Measurements from ENCODE around the gene ABCB6.
A peak's percentile ranks its signal among the peaks of the same experiment; 100 is the strongest.

The ABCB6 gene

GRCh38 chr2:219184121-219184520, 34.6 kb downstream of the ABCB6 start:
- no peak for DNase-seq (ENCODE audit: low read depth)

GRCh38 chr2:219183151-219183772, 35.5 kb downstream of the ABCB6 start:
- no peak for DNase-seq (ENCODE audit: low read depth)

- DNase-seq (ENCODE audit: low read depth) = no peak
These were observed 36.2 kb downstream of the ABCB6 start for GRCh38 chr2:219182331-219183150.

- no peak for DNase-seq (ENCODE audit: low read depth)
These were observed 37.2 kb downstream of the ABCB6 start for GRCh38 chr2:219181531-219181930.

GRCh38 chr2:219180961-219181360, 37.8 kb downstream of the ABCB6 start:
- DNase-seq (ENCODE audit: low read depth) = no peak

GRCh38 chr2:219179601-219180465, 38.9 kb downstream of the ABCB6 start:
- no peak for DNase-seq (ENCODE audit: low read depth)

DNA sequence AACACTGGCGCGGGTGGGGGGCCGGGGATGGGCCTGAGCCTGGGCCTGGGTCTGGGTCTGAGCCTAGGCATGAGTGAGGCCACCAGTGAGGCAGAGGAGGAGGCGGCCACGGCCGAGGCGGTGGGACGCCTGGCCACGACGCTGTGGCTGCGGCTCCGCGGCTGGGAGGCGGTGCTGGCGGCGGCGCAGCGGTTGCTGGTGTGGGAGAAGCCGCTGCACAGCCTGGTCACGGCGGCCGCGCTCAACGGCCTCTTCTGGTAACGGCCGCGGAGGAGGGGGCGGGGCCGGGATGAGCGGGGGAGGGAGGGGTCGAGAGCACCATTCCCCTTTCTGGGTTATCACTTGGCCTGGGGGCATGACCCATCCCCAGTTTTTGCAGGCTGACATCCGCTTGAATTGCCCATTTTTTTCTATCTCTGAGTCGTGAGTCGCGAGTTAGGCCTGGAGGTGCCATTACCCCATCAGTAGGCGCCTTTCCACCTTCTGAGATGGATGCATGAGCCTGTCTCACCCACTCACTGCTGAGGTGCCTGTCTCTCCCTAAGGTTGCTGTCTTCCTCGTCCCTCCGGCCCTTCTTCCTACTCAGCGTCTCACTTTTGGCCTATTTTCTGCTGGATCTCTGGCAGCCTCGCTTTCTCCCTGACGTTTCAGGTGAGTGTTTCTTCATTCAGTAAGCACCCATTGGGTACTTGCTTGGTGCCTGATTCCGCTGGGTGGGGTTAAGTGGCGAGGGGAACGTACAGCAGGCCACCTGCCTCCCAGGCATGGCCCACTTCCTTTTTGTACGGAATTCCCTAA, 40.2 kb downstream of the ABCB6 start:
- DNase-seq (ENCODE audit: low read depth) = peak; percentile 11

- peak; percentile 64 for DNase-seq (ENCODE audit: low read depth)
These were observed 41.0 kb downstream of the ABCB6 start, which contains the start of gene RETREG2 for GRCh38 chr2:219177552-219178376. Gene RETREG2, plus strand, starts transcription at chr2:219178275. Its CDS starts 78 bp downstream, at chr2:219178353.

GRCh38 chr2:219176818-219177551, 41.8 kb downstream of the ABCB6 start, which contains the start of gene CNPPD1:
Gene CNPPD1, minus strand, starts transcription at chr2:219176925. Its CDS starts 97 bp downstream, at chr2:219176828.
- peak; percentile 80 for DNase-seq (ENCODE audit: low read depth)

- DNase-seq (ENCODE audit: low read depth) = no peak
These were observed 42.6 kb downstream of the ABCB6 start for GRCh38 chr2:219175928-219176817.

- DNase-seq (ENCODE audit: low read depth) = no peak
These were observed 43.3 kb downstream of the ABCB6 start for GRCh38 chr2:219175486-219175885.

DNA sequence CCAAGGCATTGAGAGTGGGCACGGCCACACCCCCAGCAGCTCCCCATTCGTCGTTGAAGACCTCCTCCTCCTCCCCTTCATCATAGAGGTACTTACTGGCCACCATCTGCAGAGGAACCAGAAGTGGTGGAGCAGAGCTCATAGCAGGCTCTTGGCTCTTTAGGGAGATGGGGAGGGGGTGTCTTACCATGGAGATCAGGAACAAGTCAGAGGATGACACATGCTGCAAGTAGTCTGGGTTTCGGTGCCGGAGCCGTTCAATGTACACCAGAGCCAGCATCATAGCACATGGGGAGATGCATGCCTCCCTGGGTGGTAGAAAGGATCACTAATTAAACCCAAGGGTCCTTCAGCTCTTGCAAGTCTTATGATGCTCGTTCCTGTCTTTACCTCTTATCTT, 44.0 kb downstream of the ABCB6 start:
- DNase-seq (ENCODE audit: low read depth) = no peak

DNA sequence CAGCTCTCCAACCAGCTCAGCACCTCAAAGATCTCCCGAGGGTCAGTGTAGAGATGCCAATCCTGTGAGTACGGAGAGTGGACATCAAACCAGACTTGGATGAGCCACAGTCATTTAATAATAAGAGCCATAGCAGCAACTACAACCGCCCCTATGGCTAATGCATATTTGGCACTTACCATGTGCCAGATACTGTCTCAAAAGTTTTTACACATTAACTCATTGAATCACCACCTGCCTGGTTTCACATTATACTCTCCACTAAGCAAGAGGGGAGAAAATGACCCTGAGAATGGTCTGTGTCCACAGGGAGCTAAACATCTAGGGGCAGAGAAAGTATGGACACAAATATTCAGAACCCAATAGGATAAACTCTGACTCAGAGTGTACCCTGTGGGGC, 44.6 kb downstream of the ABCB6 start:
- DNase-seq (ENCODE audit: low read depth) = no peak

GRCh38 chr2:219173176-219173575, 45.6 kb downstream of the ABCB6 start:
- no peak for DNase-seq (ENCODE audit: low read depth)

DNA sequence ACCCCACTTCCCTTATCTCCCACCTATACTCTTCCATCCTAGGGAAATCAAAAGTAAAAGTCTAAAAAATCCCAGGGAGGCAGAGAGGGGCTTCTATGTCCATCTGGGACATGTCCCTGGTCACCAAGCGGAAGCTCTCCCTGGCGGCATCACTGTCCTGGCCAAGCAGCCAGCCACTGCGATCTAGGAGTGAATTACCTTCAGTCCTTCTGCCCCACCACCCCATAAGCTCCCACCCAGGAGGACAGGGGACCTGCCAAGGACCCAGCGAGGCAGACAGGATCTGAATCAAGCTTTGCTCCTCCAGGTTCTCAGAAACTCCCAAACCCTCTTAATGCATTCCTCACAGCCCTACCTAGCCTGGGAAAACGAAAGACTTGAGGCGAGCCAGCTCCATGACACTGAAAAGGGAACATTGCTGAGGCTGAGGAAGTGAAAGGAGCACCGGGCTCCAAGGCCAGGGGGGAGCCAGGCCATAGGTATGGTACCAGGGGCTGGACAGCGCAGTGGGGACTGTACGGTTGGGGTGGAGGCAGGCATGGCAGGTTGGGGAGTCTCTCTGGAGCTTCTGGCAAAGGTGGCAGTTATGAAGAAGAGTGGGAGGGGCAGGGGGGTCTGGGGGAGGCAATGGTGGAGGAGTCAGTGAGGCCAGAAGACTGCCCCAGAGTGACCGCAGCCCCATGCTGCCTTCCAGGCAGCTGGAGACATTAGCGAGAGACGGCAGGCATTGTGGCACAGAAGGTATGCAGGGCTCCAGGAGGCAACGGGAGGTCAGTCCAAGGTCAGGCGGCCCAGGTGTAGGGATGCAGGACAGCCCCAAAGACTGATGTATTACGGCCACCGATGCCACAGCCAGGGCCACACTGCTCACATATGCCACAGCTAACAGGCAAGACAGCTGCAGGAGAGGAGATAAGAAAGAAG, 46.3 kb downstream of the ABCB6 start:
- no peak for DNase-seq (ENCODE audit: low read depth)

- DNase-seq (ENCODE audit: low read depth) = peak; percentile 13
These were observed 47.5 kb downstream of the ABCB6 start for GRCh38 chr2:219171231-219171651.

DNA sequence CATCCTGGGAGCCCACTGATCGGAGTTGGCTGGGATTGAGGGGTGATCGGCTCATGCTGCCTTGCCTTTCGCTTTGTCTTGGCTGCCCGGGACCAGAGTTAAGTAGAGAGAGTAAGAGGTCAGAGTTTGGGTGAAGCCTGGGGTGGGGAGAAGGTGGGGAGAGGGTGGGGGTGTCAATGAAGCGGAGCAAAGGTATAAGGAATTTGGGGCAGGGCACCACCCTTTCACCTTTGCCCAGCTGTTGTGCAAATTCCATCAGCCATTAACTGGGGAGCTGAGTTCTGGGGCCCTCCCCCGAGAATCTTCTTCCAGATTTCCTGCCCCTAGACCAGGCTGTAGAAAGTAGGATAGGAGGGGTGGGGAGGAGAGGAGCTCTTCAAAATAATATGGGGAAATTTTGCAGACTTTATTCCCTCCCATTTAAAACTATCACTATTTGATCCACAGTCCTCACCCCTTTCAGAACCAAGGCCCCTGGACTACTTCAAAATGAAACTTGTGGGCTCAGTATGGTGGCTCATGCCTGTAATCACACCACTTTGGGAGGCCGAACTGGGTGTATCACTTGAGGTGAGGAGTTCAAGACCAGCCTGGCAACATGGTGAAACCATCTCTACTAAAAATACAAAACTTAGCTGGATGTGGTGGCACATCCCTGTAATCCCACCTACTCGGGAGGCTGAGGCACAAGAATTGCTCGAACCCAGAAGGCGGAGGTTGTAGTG, 48.7 kb downstream of the ABCB6 start, which contains the start of gene SLC23A3:
TSS of gene SLC23A3 (minus strand) at position 100 of the 725 bp plus-strand sequence. CDS start at position 55, 45 bp downstream.
- no peak for DNase-seq (ENCODE audit: low read depth)

Data from stimulated activated CD4-positive, alpha-beta T cell treated with anti-CD3 and anti-CD28 coated beads, Interleukin-2, amount 100 ng/mL, for 4 hours (primary cell).